SK-N-SH (cell line): ENCODE measurements around the gene RCCD1.

ENCODE experiments used
- CTCF ChIP-seq: fragments of 200-600 bp; sonication (generic); IDR thresholded peaks from 2 replicates; pipeline ENCODE4 v1.6.1; 2017; ENCODE audit warnings: antibody characterized with exemption, mild to moderate bottlenecking, moderate library complexity
- IRF3 ChIP-seq: fragments of 150-350 bp; IDR thresholded peaks from 2 replicates; pipeline ENCODE4 v1.6.1; 2016; ENCODE audit warnings: mild to moderate bottlenecking, low read depth, low read length

- TF ChIP-seq IRF3 (no peak), CTCF (no peak)
Measured at GRCh38 chr15:90914305-90915080, 40.2 kb upstream of the RCCD1 start.
